IPS-NIHi11 (cell line): Measurements from ENCODE around the gene ZFHX3.

Source experiments
- DNase-seq: peaks from one replicate; pipeline ENCODE4 v3.0.0; 2012; ENCODE audit warnings: mixed read lengths, low spot score

Gene ZFHX3

GRCh38 chr16:72974142-72974769 is 73.7 kb downstream of the ZFHX3 start:
- DNase-seq, result no peak

GRCh38 chr16:72972878-72973571 is 74.9 kb downstream of the ZFHX3 start:
- no peak for DNase-seq

- no peak for DNase-seq
These were observed 76.6 kb downstream of the ZFHX3 start for GRCh38 chr16:72971370-72971769.

GRCh38 chr16:72970656-72971055 is 77.3 kb downstream of the ZFHX3 start:
- no peak for DNase-seq

GRCh38 chr16:72969812-72970211 is 78.1 kb downstream of the ZFHX3 start:
- no peak for DNase-seq

- no peak for DNase-seq
These were observed 78.8 kb downstream of the ZFHX3 start for GRCh38 chr16:72969146-72969545.

GRCh38 chr16:72967941-72968340 is 80.0 kb downstream of the ZFHX3 start:
- no peak for DNase-seq

GRCh38 chr16:72963533-72964315 is 84.2 kb downstream of the ZFHX3 start:
- no peak for DNase-seq

- no peak for DNase-seq
These were observed 85.6 kb downstream of the ZFHX3 start for GRCh38 chr16:72962347-72962746.

GRCh38 chr16:72961863-72962262 is 86.1 kb downstream of the ZFHX3 start:
- DNase-seq, result peak; percentile 65

- no peak for DNase-seq
These were observed 86.7 kb downstream of the ZFHX3 start for GRCh38 chr16:72961115-72961832.

GRCh38 chr16:72960101-72960500 is 87.8 kb downstream of the ZFHX3 start:
- DNase-seq, result no peak

- DNase-seq, result no peak
These were observed 88.5 kb downstream of the ZFHX3 start for GRCh38 chr16:72959301-72959996.

GRCh38 chr16:72958522-72959076 is 89.3 kb downstream of the ZFHX3 start:
- DNase-seq, result no peak

- no peak for DNase-seq
These were observed 90.3 kb downstream of the ZFHX3 start for GRCh38 chr16:72957303-72958277.

- DNase-seq, result no peak
These were observed 91.5 kb downstream of the ZFHX3 start for GRCh38 chr16:72956124-72957064.

- no peak for DNase-seq
These were observed 95.1 kb downstream of the ZFHX3 start for GRCh38 chr16:72952811-72953271.

- no peak for DNase-seq
These were observed 95.5 kb downstream of the ZFHX3 start for GRCh38 chr16:72952404-72952803.

GRCh38 chr16:72951916-72952315 is 96.0 kb downstream of the ZFHX3 start:
- DNase-seq, result no peak
